ENCODE measurements around the gene KCNK3.
"Not testable (repeated sequence)": the region's sequence is repeated elsewhere in the genome, so short reads cannot be mapped to it uniquely, and the experiment has no call there.

Gene KCNK3

DNA sequence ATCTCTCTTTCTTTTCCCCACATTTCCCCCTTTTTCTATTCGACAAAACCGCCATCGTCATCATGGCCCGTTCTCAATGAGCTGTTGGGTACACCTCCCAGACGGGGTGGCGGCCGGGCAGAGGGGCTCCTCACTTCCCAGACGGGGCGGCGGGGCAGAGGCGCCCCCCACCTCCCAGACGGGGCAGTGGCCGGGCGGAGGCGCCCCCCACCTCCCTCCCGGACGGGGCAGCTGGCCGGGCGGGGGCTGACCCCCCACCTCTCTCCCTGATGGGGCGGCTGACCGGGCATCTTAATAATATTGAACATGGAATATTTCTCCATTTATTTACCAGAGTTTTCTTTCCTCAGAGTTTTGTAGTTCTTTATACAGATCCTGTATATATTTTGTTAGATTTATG is 27.2 kb upstream of the KCNK3 start:
- not testable (repeated sequence) for DNase-seq (ENCODE audit: low read depth in 1 of 2, low spot score in 1 of 2)

DNA sequence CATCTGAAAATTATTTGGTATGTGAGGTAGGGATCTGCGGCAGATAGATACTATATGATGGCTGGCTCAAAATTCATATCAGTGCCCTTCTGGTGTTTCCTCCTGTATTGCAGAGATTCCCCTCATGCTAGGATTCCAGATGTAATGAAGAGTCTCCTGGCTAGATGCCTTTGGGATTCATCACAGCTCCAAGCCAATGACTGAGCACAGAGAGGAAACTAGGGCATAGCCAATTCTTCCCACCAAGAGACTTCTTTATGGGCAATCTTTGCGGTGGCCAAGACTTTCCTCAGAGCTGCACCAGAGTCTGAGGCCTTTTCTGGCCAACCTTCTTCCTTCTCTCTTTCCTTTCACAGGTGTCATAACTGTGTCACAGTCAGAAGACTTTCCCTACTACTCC is 25.9 kb upstream of the KCNK3 start:
- no peak for DNase-seq (ENCODE audit: low read depth in 1 of 2, low spot score in 1 of 2)

DNA sequence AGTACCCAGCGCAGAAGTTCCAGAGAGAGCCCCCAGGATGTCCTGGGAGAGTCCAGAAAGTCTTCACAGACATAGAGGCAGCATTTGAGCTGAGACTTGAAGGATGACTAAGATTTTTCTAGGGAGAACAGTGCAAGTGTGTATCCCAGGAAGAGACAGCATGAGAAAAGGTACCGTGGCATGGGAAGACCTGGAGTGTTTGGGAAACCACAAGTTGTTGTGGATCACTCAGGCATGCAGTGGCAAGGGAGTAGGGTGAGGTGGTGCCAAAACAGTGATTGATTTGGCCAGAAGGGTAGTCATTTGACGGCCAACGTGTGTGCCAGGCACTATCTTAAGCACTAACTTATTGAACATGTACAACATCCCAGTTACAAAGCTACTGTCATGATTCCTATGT is 24.5 kb upstream of the KCNK3 start:
- DNase-seq (ENCODE audit: low read depth in 1 of 2, low spot score in 1 of 2) = no peak

DNA sequence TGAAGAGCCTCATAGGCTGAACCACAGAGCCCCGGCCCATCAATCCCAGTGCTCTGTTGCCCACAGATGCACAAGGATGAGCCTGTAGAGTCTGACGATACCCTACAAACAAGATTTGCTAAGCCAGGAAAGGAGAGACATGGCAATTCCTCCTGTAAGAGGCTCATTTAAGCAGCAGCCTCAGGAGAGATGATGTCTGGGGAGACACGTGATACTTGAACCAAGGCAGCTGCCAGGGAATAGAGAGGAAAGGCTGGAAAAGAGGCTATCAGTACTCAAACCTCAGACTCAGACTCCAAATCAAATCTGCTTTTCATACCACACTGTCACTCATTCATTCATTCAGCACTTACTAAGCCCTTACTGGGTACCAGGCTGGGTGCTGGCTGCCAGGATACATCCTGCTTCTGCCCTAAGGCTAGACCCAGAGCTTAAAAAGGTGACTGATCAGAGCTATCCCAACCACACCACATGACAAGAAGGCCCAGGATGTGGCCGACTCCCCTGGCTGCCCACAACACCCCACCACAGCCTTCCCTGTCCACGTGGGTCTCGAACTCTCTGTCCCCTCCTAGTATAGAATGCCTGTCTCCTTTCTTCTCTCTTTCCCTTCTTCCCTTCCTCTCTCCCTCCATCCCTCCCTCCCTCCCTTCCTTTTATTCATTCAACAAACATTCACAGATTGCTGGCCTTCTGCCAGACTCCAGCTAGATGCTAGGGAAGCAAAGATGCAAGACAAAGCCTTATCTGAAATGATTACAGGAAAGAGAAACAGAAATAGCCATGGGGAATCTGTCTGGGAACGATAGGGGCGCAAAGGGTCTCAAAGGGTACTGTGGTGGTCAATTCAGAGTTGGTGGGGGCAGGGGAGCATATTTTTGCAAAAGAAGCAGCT is 23.4 kb upstream of the KCNK3 start:
- no peak for DNase-seq (ENCODE audit: low read depth in 1 of 2, low spot score in 1 of 2)

DNA sequence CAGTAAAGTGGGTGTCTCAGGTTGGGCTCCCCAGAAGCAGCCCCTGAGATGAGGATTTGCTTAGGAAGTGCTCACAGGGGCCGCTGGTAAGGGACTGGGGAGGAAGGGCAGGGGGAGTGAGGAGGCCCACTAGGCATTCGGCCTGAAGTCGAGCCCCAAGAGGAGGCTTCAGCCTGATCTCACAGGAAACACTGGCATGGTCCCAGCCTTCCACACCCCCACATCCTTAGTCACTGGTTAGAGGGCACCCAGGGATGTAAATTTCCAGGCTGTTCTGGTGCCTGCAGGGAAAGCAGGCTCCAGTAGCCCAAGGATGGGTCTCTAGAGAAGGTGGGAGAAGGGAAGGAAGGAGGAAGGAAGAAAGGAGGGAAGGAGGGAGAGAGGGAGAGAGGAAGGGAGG is 22.4 kb upstream of the KCNK3 start:
- DNase-seq (ENCODE audit: low read depth in 1 of 2, low spot score in 1 of 2) = no peak

DNA sequence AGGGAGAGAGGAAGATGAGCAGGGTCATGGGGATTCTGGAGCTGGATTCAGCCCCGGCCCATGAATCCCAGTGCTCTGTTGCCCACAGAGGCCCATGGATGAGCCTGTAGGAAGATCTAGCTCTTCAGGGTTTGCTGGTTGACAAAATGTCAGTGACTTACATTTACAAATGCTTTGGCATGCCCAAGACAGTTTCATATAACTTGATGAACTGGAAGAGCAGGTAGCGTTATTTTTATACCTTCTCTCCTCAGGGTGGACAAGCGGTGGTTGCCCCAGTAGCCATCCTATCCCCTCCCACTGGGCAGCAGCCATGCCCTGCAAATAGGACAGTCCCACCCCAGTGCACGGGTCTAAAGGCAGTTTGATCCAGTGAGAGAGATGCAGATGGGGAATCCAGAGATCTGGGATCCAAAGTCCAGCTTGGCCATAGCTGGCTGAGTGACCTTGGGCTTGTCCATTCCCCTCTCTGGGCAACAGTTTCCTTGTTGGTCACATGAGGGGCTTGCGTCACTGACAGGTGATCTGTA is 21.5 kb upstream of the KCNK3 start:
- DNase-seq (ENCODE audit: low read depth in 1 of 2, low spot score in 1 of 2) = no peak

DNA sequence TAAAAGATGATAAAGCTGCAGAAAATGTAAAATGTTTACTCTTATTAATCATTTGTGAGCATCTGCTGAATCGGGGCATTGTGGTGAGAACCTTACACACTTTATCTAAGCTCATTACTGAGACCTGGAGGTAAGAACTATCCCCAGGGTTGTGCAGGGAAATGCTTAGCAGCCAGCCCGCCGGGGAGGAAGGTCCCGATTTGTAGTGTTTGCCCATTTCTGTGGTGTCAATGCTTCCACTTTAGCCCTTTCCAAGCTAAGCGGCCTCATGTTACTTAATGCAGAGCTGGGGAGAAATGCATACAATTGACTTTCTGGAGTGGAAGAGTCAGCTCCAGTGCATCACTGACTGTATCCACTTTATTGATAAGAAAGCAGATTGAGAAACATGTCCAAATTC is 20.8 kb upstream of the KCNK3 start:
- no peak for DNase-seq (ENCODE audit: low read depth in 1 of 2, low spot score in 1 of 2)

DNA sequence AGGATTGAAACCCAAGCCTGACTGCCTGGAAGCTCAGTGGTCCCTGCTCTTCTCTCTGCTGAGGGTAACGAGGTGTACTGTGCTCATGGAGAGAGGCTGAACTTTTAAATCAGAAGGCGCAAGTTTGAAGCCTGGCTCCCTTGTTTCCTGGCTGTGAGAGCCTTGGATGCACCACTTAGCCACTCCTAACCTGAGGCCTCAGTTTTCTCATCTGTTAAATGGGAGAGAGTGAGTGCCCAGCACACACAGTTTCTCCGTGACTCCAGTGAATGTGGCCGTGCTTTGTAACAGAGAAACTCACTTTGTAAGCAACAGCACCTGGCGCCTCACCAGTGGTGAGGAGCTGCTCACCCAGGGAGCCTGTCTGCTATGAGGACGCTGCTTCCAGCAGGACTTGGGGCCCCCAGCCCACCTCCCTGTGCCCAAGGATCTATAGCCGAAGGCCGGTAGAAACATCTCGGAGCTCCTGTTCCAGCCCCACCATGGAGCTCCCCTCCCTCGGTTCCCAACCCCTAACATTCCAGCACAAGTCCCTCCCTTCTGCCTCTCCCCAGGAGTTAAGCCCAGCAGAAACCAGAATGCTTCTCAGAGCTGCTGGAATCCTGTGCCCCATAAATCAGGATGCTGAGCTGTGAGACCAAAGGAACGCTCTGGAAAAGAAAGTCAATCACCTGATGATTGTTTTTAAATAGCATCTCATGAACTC is 20.3 kb upstream of the KCNK3 start:
- DNase-seq (ENCODE audit: low read depth in 1 of 2, low spot score in 1 of 2) = no peak

DNA sequence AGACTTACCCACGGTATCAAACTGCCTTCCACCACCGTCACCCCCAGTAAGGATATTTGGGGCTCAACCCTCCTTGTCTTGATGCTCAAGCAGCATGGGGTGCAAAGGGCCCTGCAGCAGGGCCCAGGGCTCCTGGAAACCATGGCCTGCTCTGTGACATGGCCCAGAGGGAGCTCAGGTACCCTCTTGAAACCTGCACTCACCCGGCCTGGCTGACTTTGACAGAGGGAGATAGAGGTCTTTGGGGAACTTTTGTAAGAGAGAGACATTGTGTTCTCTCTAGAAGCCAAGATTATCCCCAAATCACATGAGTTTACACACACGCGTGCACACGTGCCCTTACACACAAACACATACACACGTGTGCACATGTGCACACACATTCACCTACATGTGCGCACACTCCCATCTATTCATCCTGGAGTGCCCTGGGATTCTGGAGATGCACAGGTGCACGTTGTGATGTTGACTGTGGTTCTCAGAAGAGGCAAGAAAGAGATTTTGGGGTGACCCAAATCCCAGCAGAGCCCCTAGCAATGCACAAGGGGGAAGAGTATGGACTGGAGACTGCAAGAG is 19.6 kb upstream of the KCNK3 start:
- no peak for DNase-seq (ENCODE audit: low read depth in 1 of 2, low spot score in 1 of 2)

DNA sequence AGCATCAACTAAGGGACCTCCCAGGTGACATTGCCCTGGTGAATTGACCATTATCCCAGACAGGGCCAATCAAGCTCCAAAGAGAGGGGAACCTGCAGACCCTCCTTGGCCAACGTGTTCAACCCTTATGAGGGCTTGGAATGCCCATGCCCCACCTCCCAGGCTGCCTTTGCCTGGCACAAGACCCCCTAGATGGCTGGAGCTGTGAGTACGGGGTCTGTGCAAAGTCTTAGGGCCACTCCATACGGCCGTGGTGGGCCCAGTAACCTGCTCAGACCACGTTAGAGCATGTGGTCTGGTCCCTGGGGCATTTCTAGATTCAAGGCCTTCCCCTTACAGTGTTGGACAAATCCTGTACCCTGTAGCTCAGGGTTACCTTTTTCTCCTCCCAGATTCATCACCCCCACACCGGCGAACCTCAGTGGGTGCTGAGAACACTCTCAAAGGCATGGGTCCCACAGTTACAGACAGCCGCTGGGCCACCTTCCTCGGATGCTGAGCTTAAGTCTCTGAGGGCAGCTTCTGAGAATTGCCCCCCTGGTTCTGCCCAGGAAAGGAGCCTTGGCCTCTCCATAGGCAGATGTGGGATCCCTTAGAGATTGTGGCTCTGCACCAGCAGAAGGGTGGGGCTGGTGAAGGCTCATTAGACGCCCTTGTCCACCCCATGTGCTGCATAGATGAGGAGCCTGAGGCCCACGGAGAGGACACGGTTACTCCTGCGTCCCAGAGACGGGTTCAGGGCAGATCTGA is 18.3 kb upstream of the KCNK3 start:
- no peak for DNase-seq (ENCODE audit: low read depth in 1 of 2, low spot score in 1 of 2)

DNA sequence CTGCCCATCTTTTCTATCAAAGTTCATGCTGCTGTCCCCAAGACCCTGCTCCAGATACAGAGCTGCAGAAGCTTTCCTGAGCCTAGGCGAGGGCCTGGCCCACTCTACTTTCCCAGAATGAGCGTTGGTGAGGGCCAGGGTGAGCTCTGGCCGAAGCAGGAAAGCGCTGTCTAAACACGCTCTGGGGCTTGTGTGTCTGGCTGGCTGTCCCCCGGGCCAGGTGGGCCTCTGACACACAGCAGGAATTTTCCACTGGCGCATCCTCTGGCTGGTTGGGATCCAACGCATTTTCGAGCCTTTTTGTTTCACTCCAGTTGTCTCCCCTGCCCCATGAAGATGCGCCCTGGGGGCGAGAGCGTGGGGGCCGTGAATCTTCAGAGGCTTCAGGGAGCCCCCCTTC is 17.8 kb upstream of the KCNK3 start:
- DNase-seq (ENCODE audit: low read depth in 1 of 2, low spot score in 1 of 2) = no peak

DNA sequence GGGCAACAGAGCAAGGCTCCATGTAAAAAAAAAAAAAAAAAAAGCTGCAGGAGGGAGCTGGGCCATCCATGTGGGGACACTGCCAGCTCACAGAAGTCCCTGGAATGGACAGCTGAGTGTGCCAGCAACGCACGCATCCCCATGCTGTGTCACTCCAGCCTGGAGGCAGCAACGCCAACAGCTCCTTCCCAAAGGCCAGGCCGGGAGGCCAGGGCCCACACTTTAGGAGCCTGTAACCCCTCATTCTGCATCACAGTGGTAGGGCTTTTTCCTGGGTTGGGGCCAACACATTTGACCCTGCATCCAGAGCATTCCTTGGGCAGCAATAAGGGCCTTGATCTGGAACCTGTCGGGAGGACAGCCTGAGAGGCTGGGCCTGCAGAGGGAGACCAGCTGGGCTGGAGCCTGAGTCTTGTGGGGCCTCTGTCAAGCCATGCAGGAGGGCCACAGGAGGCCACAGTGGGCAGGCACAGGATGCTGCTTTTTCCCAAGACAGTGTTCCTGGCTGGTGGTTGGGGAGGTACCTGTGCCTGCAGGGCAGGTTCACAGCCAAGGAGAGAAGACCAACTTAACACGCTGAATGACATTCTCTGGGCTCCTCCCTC is 16.8 kb upstream of the KCNK3 start:
- DNase-seq (ENCODE audit: low read depth in 1 of 2, low spot score in 1 of 2) = no peak

DNA sequence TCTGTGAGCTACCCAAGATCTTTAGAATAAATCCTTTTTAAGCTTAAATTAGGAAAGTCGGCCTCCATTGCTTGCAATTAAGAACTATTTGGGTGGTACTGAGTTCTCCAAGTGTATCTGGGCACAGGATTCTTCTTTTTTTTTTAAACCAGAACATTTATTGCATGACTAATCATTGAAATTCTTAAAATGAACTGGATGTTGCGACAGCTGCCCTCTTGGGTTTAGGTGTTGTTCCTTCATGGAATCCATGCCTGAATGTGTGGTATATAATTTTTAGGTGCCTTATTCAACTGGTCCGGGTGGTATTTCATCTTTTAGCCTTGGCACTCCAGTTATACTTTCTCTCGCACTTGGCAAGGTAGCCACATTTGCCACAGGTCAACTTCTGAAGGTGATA is 14.5 kb upstream of the KCNK3 start:
- no peak for DNase-seq (ENCODE audit: low read depth in 1 of 2, low spot score in 1 of 2)

DNA sequence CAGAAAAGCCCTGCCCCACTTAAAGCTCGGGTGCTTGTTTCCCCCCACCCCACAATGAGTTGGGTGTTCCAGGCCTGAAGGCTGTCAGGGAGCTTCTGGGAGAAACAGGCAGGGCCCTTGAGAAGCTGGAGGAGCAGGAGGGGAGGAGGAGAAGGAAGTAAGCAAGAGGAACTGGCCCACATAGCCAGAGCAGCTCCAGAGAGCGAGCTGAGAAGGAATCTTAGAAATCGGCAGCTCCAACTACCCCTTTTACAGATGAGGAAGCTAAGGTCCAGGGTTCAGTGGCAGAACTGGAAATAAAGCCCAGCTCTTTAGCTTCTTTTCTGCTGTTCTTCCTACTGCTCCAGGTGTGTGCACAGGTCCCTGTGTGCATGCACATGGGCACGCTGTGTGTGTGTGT is 12.7 kb upstream of the KCNK3 start:
- DNase-seq (ENCODE audit: low read depth in 1 of 2, low spot score in 1 of 2) = no peak

DNA sequence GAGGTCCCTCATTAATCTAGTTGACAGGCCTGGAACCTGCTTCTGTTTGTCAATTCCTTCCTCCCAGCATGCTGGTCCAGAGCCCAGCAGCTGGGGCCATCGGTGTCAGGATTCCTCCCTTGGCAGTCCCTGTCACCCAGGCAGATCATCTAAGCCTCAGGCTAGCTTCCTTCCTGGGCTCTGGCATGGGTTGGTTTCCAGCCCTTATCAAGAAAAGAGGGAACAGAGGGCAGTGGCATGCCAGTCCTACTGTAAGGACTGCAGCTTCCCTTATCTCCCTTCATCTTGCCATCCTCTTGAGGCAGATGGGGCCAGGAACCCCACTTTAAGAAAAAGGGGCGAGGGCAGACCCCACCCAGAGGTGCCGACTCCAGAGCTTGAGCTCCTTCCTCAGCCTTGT is 10.9 kb upstream of the KCNK3 start:
- no peak for DNase-seq (ENCODE audit: low read depth in 1 of 2, low spot score in 1 of 2)

DNA sequence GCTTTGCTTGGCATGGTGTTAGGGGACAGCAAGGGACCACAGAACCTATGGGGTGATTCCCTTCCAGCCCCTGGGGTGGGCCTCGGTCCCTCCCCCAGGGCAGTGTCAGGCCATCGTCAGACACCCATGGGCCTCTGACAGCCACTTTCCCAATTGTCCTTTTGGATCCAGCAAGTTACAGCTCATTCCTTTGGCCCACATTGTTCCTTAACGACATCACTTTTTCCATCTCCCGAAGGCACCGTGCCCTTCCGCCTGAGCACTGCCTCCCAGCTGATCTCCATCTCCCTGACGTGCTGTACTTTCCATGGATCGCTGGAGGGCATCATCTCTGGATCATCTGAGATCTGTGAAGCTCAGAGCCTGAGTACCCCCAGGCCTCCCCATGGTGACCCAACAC is 10.4 kb upstream of the KCNK3 start:
- no peak for DNase-seq (ENCODE audit: low read depth in 1 of 2, low spot score in 1 of 2)

DNA sequence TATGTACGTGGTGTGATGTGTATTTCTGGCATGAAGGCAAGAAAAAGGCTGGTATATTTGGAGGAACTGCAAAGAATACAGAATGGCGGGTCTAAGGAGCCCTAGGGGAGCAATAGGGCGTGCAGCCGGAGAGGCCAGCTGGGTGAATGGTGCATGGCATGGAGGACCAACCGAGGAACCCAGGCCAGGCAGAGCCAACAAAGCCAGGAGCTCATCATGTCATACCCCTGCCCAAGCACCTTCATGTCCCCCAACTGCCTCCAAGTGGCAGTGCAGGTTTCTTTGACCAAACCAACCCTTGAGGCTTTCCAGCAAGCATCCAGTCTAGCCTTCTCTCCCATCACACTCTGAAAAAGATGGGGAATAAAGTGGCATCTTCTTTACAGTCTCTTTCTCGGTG is 8.9 kb upstream of the KCNK3 start:
- no peak for DNase-seq (ENCODE audit: low read depth in 1 of 2, low spot score in 1 of 2)

DNA sequence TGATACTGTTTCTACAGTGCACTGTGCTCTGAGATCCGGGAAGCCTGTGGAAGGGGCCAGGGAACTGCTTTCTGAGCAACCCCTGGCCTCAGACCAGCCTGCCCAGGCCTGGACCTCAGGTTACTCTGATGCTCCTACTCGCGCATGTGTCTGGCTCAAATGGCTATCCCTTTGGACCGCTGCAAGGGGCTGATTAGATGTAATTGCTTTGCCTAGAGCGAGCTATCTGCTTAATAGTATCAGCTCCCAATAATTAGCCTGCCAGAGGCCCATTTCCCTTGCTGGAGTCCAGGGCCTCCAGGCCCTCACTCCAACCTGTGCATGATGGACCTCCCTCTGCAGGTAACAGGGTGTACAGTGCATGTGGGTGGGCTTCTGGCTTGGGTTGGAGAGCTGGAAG is 7.2 kb upstream of the KCNK3 start:
- no peak for DNase-seq (ENCODE audit: low read depth in 1 of 2, low spot score in 1 of 2)

DNA sequence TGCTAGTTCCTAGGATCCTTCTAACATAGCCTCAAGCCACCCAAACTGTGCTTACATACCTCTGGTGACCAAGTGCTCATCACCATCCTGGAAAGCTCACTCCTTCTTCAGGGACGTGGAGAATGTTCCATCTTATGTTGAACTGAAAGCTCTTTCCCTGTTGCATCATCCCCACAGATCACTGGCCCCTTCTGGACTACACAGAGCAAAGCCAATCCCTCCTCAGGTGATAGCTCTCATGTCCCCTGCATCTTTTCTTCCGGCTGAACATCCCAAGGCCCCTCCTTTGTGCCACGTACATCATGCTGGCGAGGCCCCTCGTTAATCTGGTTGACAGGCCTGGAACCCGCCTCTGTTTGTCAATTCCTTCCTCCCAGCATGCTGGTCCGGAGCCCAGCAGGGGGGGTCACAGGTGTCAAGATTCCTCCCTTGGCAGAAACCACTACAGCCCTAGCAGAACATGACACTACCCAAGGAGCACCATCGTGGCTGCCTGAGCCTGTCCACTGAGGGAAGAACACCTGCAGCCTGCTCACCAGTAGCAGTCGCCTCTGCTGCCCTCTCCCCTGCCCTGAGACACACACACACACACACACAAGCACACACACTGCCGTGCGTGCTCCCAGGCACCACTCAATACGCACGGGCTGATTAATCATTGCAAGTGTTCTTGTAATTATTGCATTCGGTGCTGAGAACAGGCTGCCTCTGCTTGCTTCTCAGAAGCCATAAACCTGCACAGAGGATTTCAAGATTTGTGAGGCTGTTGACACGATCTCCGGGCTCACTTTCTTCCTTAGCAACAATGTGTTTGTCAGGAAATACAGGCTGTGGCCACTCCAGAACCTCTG is 6.3 kb upstream of the KCNK3 start:
- no peak for DNase-seq (ENCODE audit: low read depth in 1 of 2, low spot score in 1 of 2)

DNA sequence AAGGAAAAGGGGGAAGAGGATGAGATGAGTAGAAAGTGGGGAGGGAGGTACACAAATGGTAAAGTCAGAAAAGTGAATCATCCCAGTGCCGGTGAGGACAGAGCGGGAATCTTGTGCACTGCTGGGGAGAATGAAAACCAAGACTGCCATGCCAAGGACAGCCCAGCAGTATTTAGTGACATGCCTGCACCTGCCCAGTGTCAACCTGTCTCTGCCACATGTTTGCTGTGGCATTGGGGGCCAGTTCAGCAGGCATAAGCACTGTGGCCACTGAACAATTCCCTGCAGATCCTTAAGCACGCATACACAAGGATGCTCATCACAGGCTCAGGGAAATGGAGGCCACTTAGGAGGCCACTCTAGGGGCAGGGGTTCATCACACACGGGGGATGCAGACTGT is 5.2 kb upstream of the KCNK3 start:
- no peak for DNase-seq (ENCODE audit: low read depth in 1 of 2, low spot score in 1 of 2)
